MM.1S (cell line): ENCODE measurements around the gene MYH11.

Experiments
- DNase-seq: peaks from one replicate; pipeline ENCODE4 v3.0.0-alpha.2; 2015
- H2AFZ ChIP-seq: fragments of 300-600 bp; sonication (generic); 2 replicates; pipeline ENCODE4 v1.6.0; 2016; ENCODE audit warnings: antibody characterized with exemption, low read length
- H3F3A ChIP-seq: fragments of 300-600 bp; sonication (generic); 2 replicates; pipeline ENCODE4 v1.6.1; 2016; ENCODE audit warnings: mild to moderate bottlenecking, antibody characterized with exemption, low read length, moderate library complexity, mixed read lengths; ENCODE audit not compliant: insufficient read depth
- H3K27ac ChIP-seq: fragments of 300-600 bp; sonication (generic); 2 replicates; pipeline ENCODE4 v1.5.1; 2016; ENCODE audit warnings: mild to moderate bottlenecking, low read length
- H3K27me3 ChIP-seq: fragments of 300-600 bp; sonication (generic); replicated peaks from 2 replicates; pipeline ENCODE4 v1.6.0; 2016; ENCODE audit warnings: low read length; ENCODE audit not compliant: insufficient read depth
- H3K36me3 ChIP-seq: fragments of 300-600 bp; sonication (generic); replicated peaks from 2 replicates; pipeline ENCODE4 v1.6.1; 2016; ENCODE audit warnings: mild to moderate bottlenecking, low read length, mixed read lengths; ENCODE audit not compliant: insufficient read depth
- H3K4me1 ChIP-seq: fragments of 300-600 bp; sonication (generic); 2 replicates; pipeline ENCODE4 v1.6.1; 2016; ENCODE audit warnings: low read length, mixed read lengths
- H3K4me2 ChIP-seq: fragments of 300-600 bp; sonication (generic); 2 replicates; pipeline ENCODE4 v1.6.0; 2016; ENCODE audit warnings: low read depth, low read length
- H3K4me3 ChIP-seq: fragments of 300-600 bp; sonication (generic); 2 replicates; pipeline ENCODE4 v1.5.1; 2016; ENCODE audit warnings: low read length, mixed read lengths
- H3K79me2 ChIP-seq: fragments of 300-600 bp; sonication (generic); 2 replicates; pipeline ENCODE4 v1.6.1; 2016; ENCODE audit warnings: mixed run types, low read length, mixed read lengths
- H3K9ac ChIP-seq: fragments of 300-600 bp; sonication (generic); 2 replicates; pipeline ENCODE4 v1.6.1; 2016; ENCODE audit warnings: low read length, mixed read lengths
- H3K9me2 ChIP-seq: fragments of 300-600 bp; sonication (generic); replicated peaks from 2 replicates; pipeline ENCODE4 v1.6.1; 2016; ENCODE audit warnings: mild to moderate bottlenecking, low read length, mixed read lengths; ENCODE audit not compliant: insufficient read depth
- H3K9me3 ChIP-seq: fragments of 300-600 bp; sonication (generic); replicated peaks from 2 replicates; pipeline ENCODE4 v1.6.1; 2016; ENCODE audit warnings: mild to moderate bottlenecking, low read length, mixed read lengths; ENCODE audit not compliant: insufficient read depth
- H4K20me1 ChIP-seq: fragments of 300-600 bp; sonication (generic); 2 replicates; pipeline ENCODE4 v1.6.1; 2016; ENCODE audit warnings: mild to moderate bottlenecking, low read length, moderate library complexity, mixed read lengths; ENCODE audit not compliant: insufficient read depth
- CTCF ChIP-seq: fragments of 300-600 bp; sonication (generic); IDR thresholded peaks from 2 replicates; pipeline ENCODE4 v1.5.1; 2016; ENCODE audit warnings: antibody characterized with exemption, low read length, mixed read lengths
- EZH2 ChIP-seq: fragments of 300-600 bp; sonication (generic); optimal IDR thresholded peaks from 2 replicates; pipeline ENCODE3; 2017; ENCODE audit warnings: low read depth, mild to moderate bottlenecking, antibody characterized with exemption, low read length, mixed read lengths
- EZH2phosphoT487 ChIP-seq: fragments of 300-600 bp; sonication (generic); IDR thresholded peaks from 2 replicates; pipeline ENCODE4 v1.6.1; 2018; ENCODE audit warnings: antibody characterized with exemption, low read length

Gene MYH11

GRCh38 chr16:15749371-15749770, 107.5 kb downstream of the MYH11 start:
- Histone ChIP-seq H3K4me2 (no peak overlapping the region), H3K9me2 (no peaks in the 10 kb centered on the region), H3K27me3 (no peaks in the 10 kb centered on the region), H4K20me1 (no peaks in the 10 kb centered on the region), H3K27ac (no peak overlapping the region), H3K4me3 (no peak overlapping the region), H3K9me3 (no peaks in the 10 kb centered on the region), H3K79me2 (no peaks in the 10 kb centered on the region), H2AFZ (no peak overlapping the region), H3F3A (no peaks in the 10 kb centered on the region), H3K4me1 (no peaks in the 10 kb centered on the region), H3K9ac (no peak overlapping the region), H3K36me3 (no peaks in the 10 kb centered on the region)
- no peak for DNase-seq
- TF ChIP-seq CTCF, result no peak
- TF ChIP-seq EZH2phosphoT487, result no peak
- TF ChIP-seq EZH2, result no peak

- no peaks in the 10 kb centered on the region for H3F3A ChIP-seq
- no peak overlapping the region for H3K9ac ChIP-seq
- H4K20me1 ChIP-seq, result no peaks in the 10 kb centered on the region
- no peaks in the 10 kb centered on the region for H3K27me3 ChIP-seq
- no peaks in the 10 kb centered on the region for H3K9me3 ChIP-seq
- no peak overlapping the region for H3K4me3 ChIP-seq
- no peaks in the 10 kb centered on the region for H3K4me1 ChIP-seq
- no peak overlapping the region for H2AFZ ChIP-seq
- H3K36me3 ChIP-seq, result no peaks in the 10 kb centered on the region
- DNase-seq, result no peak
- no peaks in the 10 kb centered on the region for H3K9me2 ChIP-seq
- H3K79me2 ChIP-seq, result no peaks in the 10 kb centered on the region
- no peak overlapping the region for H3K4me2 ChIP-seq
- TF ChIP-seq EZH2 (no peak), EZH2phosphoT487 (no peak), CTCF (no peak)
- H3K27ac ChIP-seq, result no peak overlapping the region
Observed at GRCh38 chr16:15748654-15749053, 108.2 kb downstream of the MYH11 start.

DNA sequence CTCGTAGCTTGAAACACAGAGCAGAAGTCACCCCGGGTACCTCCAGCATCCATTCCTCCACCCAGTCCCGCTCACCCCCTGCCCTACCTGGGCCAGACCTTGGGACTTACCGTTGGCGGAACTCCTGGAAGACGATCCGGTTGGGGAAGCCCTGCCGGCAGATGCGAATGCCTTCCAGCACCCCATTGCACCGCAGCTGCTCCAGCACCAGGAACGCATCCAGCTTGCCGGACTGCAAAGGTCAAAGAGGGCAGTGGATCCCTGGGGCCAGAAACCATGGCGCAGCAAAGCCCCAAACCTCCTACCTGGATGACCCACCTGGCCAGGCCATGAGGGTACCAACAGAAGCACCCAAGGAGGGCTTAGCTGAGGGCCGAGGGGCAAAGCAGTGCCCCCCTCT, 108.9 kb downstream of the MYH11 start:
- Histone ChIP-seq H3K27me3 (no peaks in the 10 kb centered on the region), H2AFZ (no peak overlapping the region), H3K79me2 (no peaks in the 10 kb centered on the region), H4K20me1 (no peaks in the 10 kb centered on the region), H3K9me3 (no peaks in the 10 kb centered on the region), H3F3A (no peaks in the 10 kb centered on the region), H3K4me1 (no peaks in the 10 kb centered on the region), H3K4me3 (no peak overlapping the region), H3K27ac (no peak overlapping the region), H3K36me3 (no peaks in the 10 kb centered on the region), H3K4me2 (no peak overlapping the region), H3K9ac (no peak overlapping the region), H3K9me2 (no peaks in the 10 kb centered on the region)
- TF ChIP-seq CTCF (no peak), EZH2 (no peak), EZH2phosphoT487 (no peak)
- no peak for DNase-seq
